Erythroblast (primary cell): Measurements from ENCODE around the gene KCNK10.

ENCODE experiments used
- DNase-seq, 2 experiments: peaks; one replicate each; lab custom pipeline; 2025; lab: John Stamatoyannopoulos, UW
- GATA1 ChIP-seq: IDR thresholded peaks from 2 replicates; pipeline ENCODE4 v1.6.1; 2011; ENCODE audit warnings: low read depth, mild to moderate bottlenecking, control low read depth, low read length, moderate library complexity
- POLR2A ChIP-seq: IDR thresholded peaks from 2 replicates; pipeline ENCODE4 v1.6.1; 2011; ENCODE audit warnings: mild to moderate bottlenecking, low read length

KCNK10 gene

GRCh38 chr14:88323086-88323522, at the start of gene KCNK10:
KCNK10 (minus strand) TSS chr14:88323269; CDS start chr14:88322798, 471 bp downstream.
- TF ChIP-seq POLR2A = no peak
- no peak for TF ChIP-seq GATA1
- DNase-seq = no peak

- no peak for DNase-seq
Observed at GRCh38 chr14:88369496-88369895, 46.4 kb upstream of the KCNK10 start.

GRCh38 chr14:88364710-88365413, 41.8 kb upstream of the KCNK10 start:
- no peak for TF ChIP-seq GATA1
- no peak for TF ChIP-seq POLR2A
- DNase-seq = no peak

More at GRCh38 chr14:88369496-88369895, 46.4 kb upstream of the KCNK10 start:
- TF ChIP-seq GATA1 (no peak), POLR2A (no peak)

DNA sequence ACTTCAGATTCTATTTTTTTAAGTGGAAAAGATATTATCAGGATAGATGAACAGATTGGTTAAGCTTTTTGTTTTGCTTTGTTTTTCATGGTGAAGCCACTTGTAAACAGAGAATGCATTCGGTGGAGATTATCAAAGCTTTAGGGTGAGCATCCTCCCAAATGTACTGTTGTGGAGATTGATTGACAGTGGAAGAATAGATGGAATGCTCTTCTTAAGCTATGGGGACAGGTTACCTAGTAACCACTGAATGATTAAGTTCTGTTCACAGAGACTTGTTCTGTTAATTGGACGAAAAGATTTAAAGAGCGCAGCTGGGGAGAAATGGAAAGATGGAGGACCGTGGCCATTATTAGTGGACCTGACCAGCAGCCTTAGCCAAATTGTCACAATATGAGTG, 40.6 kb upstream of the KCNK10 start:
- no peak for DNase-seq
- TF ChIP-seq POLR2A (no peak), GATA1 (no peak)

GRCh38 chr14:88359500-88359899, 36.4 kb upstream of the KCNK10 start:
- no peak for TF ChIP-seq GATA1
- no peak for TF ChIP-seq POLR2A
- DNase-seq = no peak

GRCh38 chr14:88354358-88354757, 31.3 kb upstream of the KCNK10 start:
- TF ChIP-seq GATA1 (no peak), POLR2A (no peak)

DNA sequence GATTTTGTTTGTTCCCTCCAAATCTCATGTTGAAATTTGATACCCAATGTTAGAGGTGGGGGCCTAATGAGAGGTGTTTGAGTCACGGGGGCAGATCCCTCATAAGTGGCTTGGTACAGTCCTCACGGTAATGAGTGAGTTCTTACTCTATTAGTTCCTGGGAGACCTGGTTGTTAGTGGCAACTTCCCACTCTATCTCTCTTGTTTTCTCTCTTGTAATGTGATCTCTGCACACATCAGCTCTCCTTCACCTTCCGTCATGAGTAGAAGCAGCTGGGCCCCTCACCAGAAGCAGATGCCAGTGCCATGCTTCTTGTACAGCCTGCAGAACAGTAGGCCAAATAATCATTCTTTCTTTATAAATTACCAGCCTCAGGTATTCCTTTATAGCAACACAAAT, 29.6 kb upstream of the KCNK10 start:
- TF ChIP-seq GATA1 (no peak), POLR2A (no peak)
- DNase-seq = no peak

More at GRCh38 chr14:88354358-88354757, 31.3 kb upstream of the KCNK10 start:
- no peak for DNase-seq

GRCh38 chr14:88351966-88352691, 29.1 kb upstream of the KCNK10 start:
- TF ChIP-seq GATA1 = no peak

DNA sequence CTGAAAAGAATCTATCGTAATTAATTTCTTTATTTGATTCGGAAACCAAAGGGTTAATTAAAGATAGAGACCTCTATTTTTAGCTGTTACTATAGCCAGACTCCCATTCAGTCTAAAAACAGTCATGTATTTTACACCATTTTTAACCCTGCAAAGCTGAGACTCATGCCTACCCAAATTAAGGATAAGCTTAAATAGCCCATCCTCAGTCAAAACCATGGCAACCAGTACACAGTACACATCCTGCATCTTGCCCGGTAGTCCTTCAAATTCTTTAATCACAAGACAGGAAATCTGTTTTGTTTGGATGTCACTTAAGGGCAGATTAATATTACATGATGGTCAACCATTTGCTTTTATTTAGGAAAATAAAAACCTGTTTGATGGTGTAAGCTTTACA, 25.5 kb upstream of the KCNK10 start:
- TF ChIP-seq GATA1 (no peak), POLR2A (no peak)
- no peak for DNase-seq

More at GRCh38 chr14:88351966-88352691, 29.1 kb upstream of the KCNK10 start:
- no peak for DNase-seq

DNA sequence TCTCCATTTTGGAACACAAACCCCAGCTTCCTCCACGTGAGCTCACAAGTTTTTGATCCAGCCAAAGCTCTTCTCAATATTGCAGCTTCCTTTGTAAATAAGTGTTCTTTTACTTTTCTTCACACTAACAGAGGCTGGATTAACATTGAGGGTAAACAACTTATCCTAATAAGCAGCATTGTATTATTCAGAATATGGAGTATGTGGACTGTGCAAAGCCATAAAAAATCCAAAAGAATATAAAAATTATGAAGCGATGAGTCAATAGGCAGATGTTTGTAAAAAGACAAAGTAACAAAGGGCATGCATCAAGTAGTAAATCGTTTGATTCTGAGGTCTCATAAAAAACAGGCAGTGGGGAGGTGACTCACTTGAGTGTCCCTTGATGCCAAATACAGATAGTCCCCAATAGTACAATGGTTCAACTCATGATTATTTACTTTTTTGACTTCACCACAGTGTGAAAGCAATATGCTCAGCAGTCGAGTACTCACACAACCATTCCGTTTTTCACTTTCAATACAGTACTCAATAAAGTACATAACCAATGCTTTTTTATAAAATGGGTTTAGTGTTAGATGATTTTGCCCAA, 23.1 kb upstream of the KCNK10 start:
- no peak for DNase-seq
- no peak for TF ChIP-seq GATA1
- TF ChIP-seq POLR2A = no peak

GRCh38 chr14:88342980-88343379, 19.9 kb upstream of the KCNK10 start:
- DNase-seq = no peak
- TF ChIP-seq GATA1 (no peak), POLR2A (no peak)

GRCh38 chr14:88340357-88340756, 17.3 kb upstream of the KCNK10 start:
- no peak for DNase-seq
- TF ChIP-seq GATA1 = no peak
- TF ChIP-seq POLR2A = no peak

- DNase-seq = no peak
- TF ChIP-seq GATA1 (no peak), POLR2A (no peak)
Observed at GRCh38 chr14:88333036-88333435, 10.0 kb upstream of the KCNK10 start.

GRCh38 chr14:88327497-88327896, 4.4 kb upstream of the KCNK10 start:
- no peak for TF ChIP-seq GATA1
- no peak for TF ChIP-seq POLR2A
- DNase-seq = no peak
